HEK293 (cell line): ENCODE data around the gene ACIN1.

Experiments used
- PATZ1 ChIP-seq: fragments of 450-650 bp; formaldehyde crosslinking; IDR thresholded peaks from 2 replicates; pipeline ENCODE4 v1.5.1; 2016; ENCODE audit warnings: missing biosample characterization, missing genetic modification characterization
- PRDM4 ChIP-seq: fragments of 450-650 bp; formaldehyde crosslinking; IDR thresholded peaks from 2 replicates; pipeline ENCODE4 v1.5.1; 2017; ENCODE audit warnings: missing biosample characterization, missing genetic modification characterization
- ZFP37 ChIP-seq: fragments of 450-650 bp; formaldehyde crosslinking; IDR thresholded peaks from 2 replicates; pipeline ENCODE4 v1.5.1; 2016; ENCODE audit warnings: missing biosample characterization, missing genetic modification characterization
- ZNF169 ChIP-seq: fragments of 450-650 bp; formaldehyde crosslinking; IDR thresholded peaks from 2 replicates; pipeline ENCODE4 v1.5.1; 2016; ENCODE audit warnings: missing biosample characterization, missing genetic modification characterization
- ZNF423 ChIP-seq: fragments of 450-650 bp; formaldehyde crosslinking; IDR thresholded peaks from 2 replicates; pipeline ENCODE4 v1.5.1; 2016; ENCODE audit warnings: missing biosample characterization, missing genetic modification characterization
- ZNF560 ChIP-seq: fragments of 450-650 bp; formaldehyde crosslinking; IDR thresholded peaks from 2 replicates; pipeline ENCODE4 v1.5.1; 2017; ENCODE audit warnings: missing biosample characterization, missing genetic modification characterization, borderline replicate concordance
- ZNF768 ChIP-seq: fragments of 450-650 bp; formaldehyde crosslinking; IDR thresholded peaks from 2 replicates; pipeline ENCODE4 v1.5.1; 2018; ENCODE audit warnings: missing biosample characterization, mild to moderate bottlenecking, missing genetic modification characterization
- ZSCAN30 ChIP-seq: fragments of 450-650 bp; IDR thresholded peaks from 2 replicates; pipeline ENCODE4 v1.5.1; 2018; ENCODE audit warnings: missing biosample characterization, mild to moderate bottlenecking, missing genetic modification characterization, moderate library complexity
- TF ChIP-seq, protein P1 (sequence below): fragments of 450-650 bp; formaldehyde crosslinking; IDR thresholded peaks from 2 replicates; pipeline ENCODE4 v1.5.1; 2016; ENCODE audit warnings: missing biosample characterization, missing genetic modification characterization
- TF ChIP-seq, protein P2 (sequence below): fragments of 450-650 bp; formaldehyde crosslinking; IDR thresholded peaks from 2 replicates; pipeline ENCODE4 v1.5.1; 2016; ENCODE audit warnings: missing biosample characterization, missing genetic modification characterization, borderline replicate concordance
- TF ChIP-seq, protein P3 (sequence below): fragments of 450-650 bp; formaldehyde crosslinking; IDR thresholded peaks from 2 replicates; pipeline ENCODE4 v1.5.1; 2016; ENCODE audit warnings: missing biosample characterization, missing genetic modification characterization

GRCh38 chr14:23078692-23079116, 16.2 kb downstream of the ACIN1 start:
- TF ChIP-seq ZNF560 (tag by site-specific recombination) (no peak), ZNF169 (no peak), ZFP37 (no peak), ZNF768 (no peak), PRDM4 (no peak), PATZ1 (tag by site-specific recombination) (no peak), ZSCAN30 (tag by site-specific recombination) (no peak), ZNF423 (tag by site-specific recombination) (no peak)
- TF ChIP-seq, protein P1, sequence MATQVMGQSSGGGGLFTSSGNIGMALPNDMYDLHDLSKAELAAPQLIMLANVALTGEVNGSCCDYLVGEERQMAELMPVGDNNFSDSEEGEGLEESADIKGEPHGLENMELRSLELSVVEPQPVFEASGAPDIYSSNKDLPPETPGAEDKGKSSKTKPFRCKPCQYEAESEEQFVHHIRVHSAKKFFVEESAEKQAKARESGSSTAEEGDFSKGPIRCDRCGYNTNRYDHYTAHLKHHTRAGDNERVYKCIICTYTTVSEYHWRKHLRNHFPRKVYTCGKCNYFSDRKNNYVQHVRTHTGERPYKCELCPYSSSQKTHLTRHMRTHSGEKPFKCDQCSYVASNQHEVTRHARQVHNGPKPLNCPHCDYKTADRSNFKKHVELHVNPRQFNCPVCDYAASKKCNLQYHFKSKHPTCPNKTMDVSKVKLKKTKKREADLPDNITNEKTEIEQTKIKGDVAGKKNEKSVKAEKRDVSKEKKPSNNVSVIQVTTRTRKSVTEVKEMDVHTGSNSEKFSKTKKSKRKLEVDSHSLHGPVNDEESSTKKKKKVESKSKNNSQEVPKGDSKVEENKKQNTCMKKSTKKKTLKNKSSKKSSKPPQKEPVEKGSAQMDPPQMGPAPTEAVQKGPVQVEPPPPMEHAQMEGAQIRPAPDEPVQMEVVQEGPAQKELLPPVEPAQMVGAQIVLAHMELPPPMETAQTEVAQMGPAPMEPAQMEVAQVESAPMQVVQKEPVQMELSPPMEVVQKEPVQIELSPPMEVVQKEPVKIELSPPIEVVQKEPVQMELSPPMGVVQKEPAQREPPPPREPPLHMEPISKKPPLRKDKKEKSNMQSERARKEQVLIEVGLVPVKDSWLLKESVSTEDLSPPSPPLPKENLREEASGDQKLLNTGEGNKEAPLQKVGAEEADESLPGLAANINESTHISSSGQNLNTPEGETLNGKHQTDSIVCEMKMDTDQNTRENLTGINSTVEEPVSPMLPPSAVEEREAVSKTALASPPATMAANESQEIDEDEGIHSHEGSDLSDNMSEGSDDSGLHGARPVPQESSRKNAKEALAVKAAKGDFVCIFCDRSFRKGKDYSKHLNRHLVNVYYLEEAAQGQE (tag by site-specific recombination) = no peak
- TF ChIP-seq, protein P2, sequence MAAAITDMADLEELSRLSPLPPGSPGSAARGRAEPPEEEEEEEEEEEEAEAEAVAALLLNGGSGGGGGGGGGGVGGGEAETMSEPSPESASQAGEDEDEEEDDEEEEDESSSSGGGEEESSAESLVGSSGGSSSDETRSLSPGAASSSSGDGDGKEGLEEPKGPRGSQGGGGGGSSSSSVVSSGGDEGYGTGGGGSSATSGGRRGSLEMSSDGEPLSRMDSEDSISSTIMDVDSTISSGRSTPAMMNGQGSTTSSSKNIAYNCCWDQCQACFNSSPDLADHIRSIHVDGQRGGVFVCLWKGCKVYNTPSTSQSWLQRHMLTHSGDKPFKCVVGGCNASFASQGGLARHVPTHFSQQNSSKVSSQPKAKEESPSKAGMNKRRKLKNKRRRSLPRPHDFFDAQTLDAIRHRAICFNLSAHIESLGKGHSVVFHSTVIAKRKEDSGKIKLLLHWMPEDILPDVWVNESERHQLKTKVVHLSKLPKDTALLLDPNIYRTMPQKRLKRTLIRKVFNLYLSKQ (tag by site-specific recombination) = no peak
- TF ChIP-seq, protein P3, sequence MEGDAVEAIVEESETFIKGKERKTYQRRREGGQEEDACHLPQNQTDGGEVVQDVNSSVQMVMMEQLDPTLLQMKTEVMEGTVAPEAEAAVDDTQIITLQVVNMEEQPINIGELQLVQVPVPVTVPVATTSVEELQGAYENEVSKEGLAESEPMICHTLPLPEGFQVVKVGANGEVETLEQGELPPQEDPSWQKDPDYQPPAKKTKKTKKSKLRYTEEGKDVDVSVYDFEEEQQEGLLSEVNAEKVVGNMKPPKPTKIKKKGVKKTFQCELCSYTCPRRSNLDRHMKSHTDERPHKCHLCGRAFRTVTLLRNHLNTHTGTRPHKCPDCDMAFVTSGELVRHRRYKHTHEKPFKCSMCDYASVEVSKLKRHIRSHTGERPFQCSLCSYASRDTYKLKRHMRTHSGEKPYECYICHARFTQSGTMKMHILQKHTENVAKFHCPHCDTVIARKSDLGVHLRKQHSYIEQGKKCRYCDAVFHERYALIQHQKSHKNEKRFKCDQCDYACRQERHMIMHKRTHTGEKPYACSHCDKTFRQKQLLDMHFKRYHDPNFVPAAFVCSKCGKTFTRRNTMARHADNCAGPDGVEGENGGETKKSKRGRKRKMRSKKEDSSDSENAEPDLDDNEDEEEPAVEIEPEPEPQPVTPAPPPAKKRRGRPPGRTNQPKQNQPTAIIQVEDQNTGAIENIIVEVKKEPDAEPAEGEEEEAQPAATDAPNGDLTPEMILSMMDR (tag by site-specific recombination) = no peak
